K562 (cell line): ENCODE measurements around the gene TSSK2. TPM values are rescaled to one million over a fixed set of nuclear protein-coding genes. Genes with fewer than 3 reads are reported as not detected.
A peak's percentile ranks its signal among the peaks of the same experiment; 100 is the strongest.

Experiments used
- ATAC-seq: fragments of 200-7000 bp; cut with Tn5 transposase; 3 replicates; pipeline ENCODE4 v1.9.1; 2020; ENCODE audit warnings: moderate library complexity
- BruUV-seq: library from RNA; stranded (reverse); fragments of 400-500 nt; replicated peaks from 2 replicates; lab custom pipeline; 2021; lab: Mats Ljungman, UMichigan
- CTCF ChIA-PET: fragments of 300-600 bp; formaldehyde crosslinking; extraction: SDS; loops from one replicate; lab custom pipeline; 2021; ENCODE audit warnings: low intra/inter-chr PET ratio; lab: Yijun Ruan, JAX
- POLR2A ChIA-PET: fragments of 300-600, 350-650 bp; sonication (Branson Sonifier 250); formaldehyde crosslinking; extraction: SDS; loops from one replicate; lab custom pipeline; 2021; ENCODE audit warnings: antibody characterized with exemption, inconsistent platforms; lab: Yijun Ruan, JAX
- DNase-seq, 4 experiments: peaks; one replicate each; pipeline versions ENCODE4 v3.0.0 to v3.0.0-alpha.2; 2011 to 2018; ENCODE audit warnings: low spot score in 3 of 4, mixed read lengths in 3 of 4; ENCODE audit errors: extremely low read depth in 1 of 4
- FAIRE-seq: peaks from 2 replicates; lab custom pipeline; 2011; peaks lifted over from hg19 to GRCh38; lab: Jason Lieb, UNC
- H2AFZ ChIP-seq: 2 replicates; pipeline ENCODE4 v1.6.0; 2011; ENCODE audit warnings: low read depth, low read length, control low read depth, inconsistent platforms
- H3K27ac ChIP-seq: fragments of 200-600 bp; 3 replicates; pipeline ENCODE4 v1.8.0; 2011; ENCODE audit warnings: low read depth, mild to moderate bottlenecking, control low read depth, inconsistent platforms, low read length, moderate library complexity, mixed read lengths; ENCODE audit errors: extremely low read depth
- H3K27me3 ChIP-seq, 2 experiments: fragments of 300-600 bp in 1 of 2; 2 replicates in 1 of 2; 3 replicates in 1 of 2; pipeline versions ENCODE4 v1.6.0 to v1.8.0; 2011; ENCODE audit warnings: inconsistent platforms in 2 of 2, low read length in 2 of 2, mild to moderate bottlenecking in 1 of 2, mixed read lengths in 1 of 2, moderate library complexity in 1 of 2; ENCODE audit not compliant: control insufficient read depth in 2 of 2, insufficient read depth in 2 of 2
- H3K36me3 ChIP-seq: fragments of 300-600 bp; 3 replicates; pipeline ENCODE4 v1.8.0; 2011; ENCODE audit warnings: mild to moderate bottlenecking, low read length, inconsistent platforms; ENCODE audit not compliant: control insufficient read depth, insufficient read depth
- H3K4me1 ChIP-seq, 2 experiments: fragments of 200-600 bp in 1 of 2; replicated peaks in 1 of 2; 2 replicates in 1 of 2; 3 replicates in 1 of 2; pipeline versions ENCODE4 v1.5.1 to v1.8.0; 2011; ENCODE audit warnings: inconsistent platforms in 2 of 2, low read length in 2 of 2, mild to moderate bottlenecking in 1 of 2, mixed read lengths in 1 of 2, moderate library complexity in 1 of 2; ENCODE audit not compliant: control insufficient read depth in 2 of 2, insufficient read depth in 2 of 2
- H3K4me2 ChIP-seq: 2 replicates; pipeline ENCODE4 v1.6.1; 2011; ENCODE audit warnings: low read length, control low read depth, inconsistent platforms, mixed read lengths; ENCODE audit not compliant: insufficient read depth
- H3K4me3 ChIP-seq: fragments of 200-600 bp; sonication (generic), shearing (Covaris generic); 2 replicates; pipeline ENCODE4 v1.5.1; 2016; ENCODE audit warnings: control low read depth, inconsistent platforms
- H3K79me2 ChIP-seq: fragments of 200-600 bp; 3 replicates; pipeline ENCODE4 v1.8.0; 2011; ENCODE audit warnings: low read length, inconsistent platforms; ENCODE audit not compliant: control insufficient read depth, insufficient read depth
- H3K9ac ChIP-seq, 2 experiments: 2 replicates each; pipeline versions ENCODE4 v1.6.0 to v1.6.1; 2011; ENCODE audit warnings: low read depth in 2 of 2, low read length in 2 of 2, control low read depth in 1 of 2, inconsistent platforms in 1 of 2, mild to moderate bottlenecking in 1 of 2, mixed read lengths in 1 of 2; ENCODE audit not compliant: insufficient read depth in 1 of 2
- H3K9me1 ChIP-seq: one replicate; pipeline ENCODE4 v1.6.0; 2011; ENCODE audit warnings: inconsistent platforms, mild to moderate bottlenecking, low read length, moderate library complexity; ENCODE audit not compliant: control insufficient read depth, insufficient read depth
- H3K9me3 ChIP-seq: replicated peaks from 2 replicates; pipeline ENCODE4 v1.5.1; 2011; ENCODE audit warnings: low read depth, low read length, inconsistent platforms; ENCODE audit not compliant: control insufficient read depth, insufficient read depth
- H4K20me1 ChIP-seq: replicated peaks from 2 replicates; pipeline ENCODE4 v1.6.1; 2011; ENCODE audit warnings: low read length, inconsistent platforms, mixed read lengths; ENCODE audit not compliant: control insufficient read depth, insufficient read depth
- GABPB1 ChIP-seq: sonication (generic); formaldehyde crosslinking; IDR thresholded peaks from 2 replicates; pipeline ENCODE4 v1.8.0; 2022; ENCODE audit warnings: mild to moderate bottlenecking, missing genetic modification reagents
- KLF1 ChIP-seq: fragments of 450-650 bp; IDR thresholded peaks from 2 replicates; pipeline ENCODE4 v1.6.1; 2016; ENCODE audit warnings: missing genetic modification characterization, missing compliant biosample characterization
- NCOA1 ChIP-seq: fragments of 450-650 bp; IDR thresholded peaks from 2 replicates; pipeline ENCODE4 v1.6.1; 2016; ENCODE audit warnings: low read depth
- PHF8 ChIP-seq: fragments of 200-600 bp; sonication (generic); IDR thresholded peaks from 2 replicates; pipeline ENCODE4 v1.6.1; 2012; ENCODE audit warnings: mixed run types, mild to moderate bottlenecking, inconsistent platforms, low read length, moderate library complexity, borderline replicate concordance
- RB1 ChIP-seq: fragments of 450-650 bp; IDR thresholded peaks from 2 replicates; pipeline ENCODE4 v1.6.1; 2017; ENCODE audit warnings: low read depth, mild to moderate bottlenecking
- SAP30 ChIP-seq: fragments of 200-600 bp; sonication (generic); IDR thresholded peaks from 2 replicates; pipeline ENCODE4 v1.6.1; 2012; ENCODE audit warnings: borderline replicate concordance, low read depth, mild to moderate bottlenecking, moderate library complexity, low read length, control low read depth, inconsistent platforms; ENCODE audit not compliant: insufficient read depth, poor library complexity, severe bottlenecking
- SRSF3 ChIP-seq: fragments of 200-400 bp; formaldehyde crosslinking; IDR thresholded peaks from 2 replicates; pipeline ENCODE4 v1.6.1; 2016; ENCODE audit warnings: mild to moderate bottlenecking, low read length, moderate library complexity; ENCODE audit not compliant: insufficient read depth
- TBP ChIP-seq: optimal IDR thresholded peaks from 2 replicates; pipeline ENCODE3; 2011; ENCODE audit warnings: low read depth, low read length, improper control_type of control experiment
- TEAD2 ChIP-seq: fragments of 450-650 bp; IDR thresholded peaks from 2 replicates; pipeline ENCODE4 v1.6.1; 2016; ENCODE audit warnings: missing genetic modification characterization, control low read depth, missing compliant biosample characterization
- THAP12 ChIP-seq: fragments of 250-450 bp; sonication (Bioruptor Pico); IDR thresholded peaks from 2 replicates; pipeline ENCODE4 v1.9.0; 2021; ENCODE audit warnings: mild to moderate bottlenecking, inconsistent platforms
- ZFP30 ChIP-seq: fragments of 250-450 bp; sonication (Bioruptor Pico); IDR thresholded peaks from 2 replicates; pipeline ENCODE4 v1.8.0; 2022; ENCODE audit warnings: moderate library complexity, mild to moderate bottlenecking, inconsistent platforms, borderline replicate concordance
- ZNF316 ChIP-seq: fragments of 450-650 bp; IDR thresholded peaks from 2 replicates; pipeline ENCODE4 v1.6.1; 2016
- ZNF785 ChIP-seq: fragments of 250-450 bp; sonication (Bioruptor Pico); IDR thresholded peaks from 2 replicates; pipeline ENCODE4 v1.4.0; 2020; ENCODE audit warnings: mild to moderate bottlenecking
- WGBS: fragments of 100-300 bp; shearing (Covaris generic); methylation state at CpG from one replicate; pipeline ENCODE4 v1.1.6; 2016; ENCODE audit warnings: low coverage, mixed read lengths; ENCODE audit not compliant: insufficient coverage; ENCODE audit errors: missing lambda C conversion rate; 5-methylcytosine and 5-hydroxymethylcytosine counted together
- in situ Hi-C: fragments of 300-500 bp; cut with MboI; formaldehyde crosslinking; loops from 4 replicates; pipeline ENCODE4 v1.15.0; 2018; ENCODE audit warnings: inconsistent platforms, mixed read lengths
- intact Hi-C: fragments of 100-400 bp; cut with micrococcal nuclease; formaldehyde crosslinking; loops from 2 replicates; pipeline ENCODE4 v1.14.2; 2022
- polyA plus RNA-seq, 8 experiments: library from polyadenylated mRNA; depleted of rRNA in 4 of 8; stranded (reverse) in 5 of 8; unstranded in 3 of 8; fragments of >200 nt; fragmentation: Nextera tagmentation in 2 of 8; fragmentation: Illumina TruSeq in 1 of 8; extraction: Ambion mirVana in 2 of 8; extraction: Trizol in 1 of 8; gene quantifications; 2 replicates each; pipeline versions ENCODE4 v1.2.1 to v1.2.3, GENCODE V29; 2011 to 2014; ENCODE audit warnings: inconsistent platforms in 1 of 8, missing spikeins in 1 of 8
- total RNA-seq, 7 experiments: library from RNA; depleted of rRNA in 6 of 7; stranded (reverse); fragments of >200 nt in 6 of 7; fragmentation: Illumina TruSeq in 2 of 7; extraction: Trizol in 2 of 7; gene quantifications; 2 replicates each; pipeline versions ENCODE4 v1.2.1 to v1.2.3, GENCODE V29; 2011 to 2021; ENCODE audit warnings: low replicate concordance in 1 of 7

TSSK2 gene
- total and polyA plus RNA-seq, 9 of the 15 experiments (the other 6 are each of a cell fraction or from before 2014, with no cell fraction given): 0.04 TPM; not detected in 8

- H3K36me3 ChIP-seq: peaks cover 65% of the 10 kb centered on the region
- no peaks in the 10 kb centered on the region for H3K9me3 ChIP-seq
- ChIA-PET CTCF (no interaction called here), POLR2A (interaction anchor here (0.6 to 9.0 kb wide), 6 partner anchors 10 to 71 kb away, joined by 3 to 67 read pairs (median 6); no protein-coding TSS in a partner anchor)
- DNase-seq: no peak
- no peaks in the 10 kb centered on the region for H3K27me3 ChIP-seq
- TF ChIP-seq KLF1 (tag): 0 out of 2 replicates have a peak, but pooled peaks have one; percentile 22
- TF ChIP-seq SRSF3: no peak
- TF ChIP-seq PHF8: peak; percentile 24; the same call in 1 of the 2 replicates
- 0 out of 2 replicates have a peak, but pooled peaks have one; percentile 50 for TF ChIP-seq ZNF785 (CRISPR knock-in tag)
- WGBS: 81% methylated on average over 9 of the region's 9 CpGs
- peaks cover 35 to 46% of the 10 kb centered on the region in 2 experiments for H3K4me1 ChIP-seq
- H3K79me2 ChIP-seq: peaks cover 98% of the 10 kb centered on the region
- no TSS peak for BruUV-seq
- H3K4me3 ChIP-seq: no peak overlapping the region
- H3K9me1 ChIP-seq: peaks cover 41% of the 10 kb centered on the region
- peaks cover 70% of the 10 kb centered on the region for H4K20me1 ChIP-seq
- in situ Hi-C loops: no loop called here
- no peak overlapping the region for H3K4me2 ChIP-seq
- H3K27ac ChIP-seq: no peak overlapping the region
- no peak overlapping the region for H3K9ac ChIP-seq
- intact Hi-C loops: loop anchor here (10.0 kb wide), 1 partner anchor 178 kb away; the partner anchor contains the start of gene CLTCL1
- no peak for ATAC-seq
- H2AFZ ChIP-seq: no peak overlapping the region
- no peak for FAIRE-seq
Measured at GRCh38 chr22:19117111-19117512, 14.0 kb upstream of the TSSK2 start.

- intact Hi-C loops (loop anchor here (10.0 kb wide), 1 partner anchor 176 kb away; the partner anchor contains the start of gene CLTCL1), in situ Hi-C loops (no loop called here)
- Histone ChIP-seq H3K9me1 (peaks cover 41% of the 10 kb centered on the region), H3K27ac (no peak overlapping the region), H3K9ac (peak overlapping the region in 1 of 2 experiments; percentile 46; a peak in 1 of 4 replicates), H3K4me1 (peaks cover 42 to 53% of the 10 kb centered on the region in 2 experiments), H2AFZ (no peak overlapping the region), H3K4me2 (no peak overlapping the region), H3K36me3 (peaks cover 61% of the 10 kb centered on the region), H3K27me3 (no peaks in the 10 kb centered on the region), H3K4me3 (no peak overlapping the region), H3K79me2 (peaks cover 88% of the 10 kb centered on the region), H4K20me1 (peaks cover 70% of the 10 kb centered on the region), H3K9me3 (no peaks in the 10 kb centered on the region)
- POLR2A ChIA-PET: interaction anchor here (0.8 to 9.0 kb wide), 8 partner anchors 8 to 56 kb away, joined by 3 to 67 read pairs (median 9); partner anchors contain the start of gene ESS2
- no peak for DNase-seq
- BruUV-seq: no TSS peak
- 72% methylated on average over 4 of the region's 4 CpGs for WGBS
- ATAC-seq: no peak
- CTCF ChIA-PET: no interaction called here
- FAIRE-seq: no peak
- TF ChIP-seq ZNF316 (no peak), THAP12 (peak; percentile 52; the same call in 1 of the 2 replicates), TBP (peak; percentile 23), NCOA1 (no peak), ZFP30 (CRISPR knock-in tag) (0 out of 2 replicates have a peak, but pooled peaks have one; percentile 2), TEAD2 (no peak), GABPB1 (CRISPR knock-in tag) (no peak), SAP30 (peak; percentile 29), RB1 (no peak)
Measured at GRCh38 chr22:19118329-19118880, 12.7 kb upstream of the TSSK2 start.
